ENCODE data around the gene SUMO3. TPM values are rescaled to one million over a fixed set of nuclear protein-coding genes. Genes with fewer than 3 reads are reported as not detected.

Gene SUMO3
- total and polyA plus RNA-seq, 2 donors (not counting 1 experiment from before 2014, with no cell fraction given) = 96.3 to 190 TPM

GRCh38 chr21:44780137-44780502, 37.7 kb downstream of the SUMO3 start:
- H3K36me3 ChIP-seq (ENCODE audit: control insufficient read depth, insufficient read depth, low read length) = no peaks in the 10 kb centered on the region
- no peak overlapping the region for H3K4me2 ChIP-seq (ENCODE audit: extremely low read depth, insufficient read depth, low read length)
- H3K4me3 ChIP-seq (replicated peaks in 1 of 4; ENCODE audit: control extremely low read depth in 1 of 4, insufficient read depth in 1 of 4, low read depth in 3 of 4, low read length in 4 of 4) = no peak overlapping the region
- no peak overlapping the region for H2AFZ ChIP-seq (ENCODE audit: low read length)
- no peak for TF ChIP-seq EZH2 (IDR thresholded peaks at IDR 0.05; ENCODE audit: low read length, missing control alignments)
- no peak for TF ChIP-seq CTCF (conservative IDR thresholded peaks at IDR 0.05 in 1 of 2, IDR thresholded peaks at IDR 0.05 in 1 of 2; ENCODE audit: low read depth in 1 of 2, low read length in 2 of 2)
- H3K27me3 ChIP-seq (ENCODE audit: control insufficient read depth, insufficient read depth, low read length) = no peaks in the 10 kb centered on the region
- peaks cover 11% of the 10 kb centered on the region for H3K79me2 ChIP-seq (ENCODE audit: control insufficient read depth, insufficient read depth, low read length)
- H3K9me3 ChIP-seq (ENCODE audit: control insufficient read depth, insufficient read depth, low read depth, low read length) = no peaks in the 10 kb centered on the region
- no peak for DNase-seq (ENCODE audit: low read depth in 2 of 2)
- H3K9ac ChIP-seq (ENCODE audit: insufficient read depth, low read length) = no peak overlapping the region
- H4K20me1 ChIP-seq (ENCODE audit: control insufficient read depth, extremely low read depth, insufficient read depth, low read length) = no peaks in the 10 kb centered on the region
- no peak overlapping the region for H3K27ac ChIP-seq (ENCODE audit: insufficient read depth, low read length)
- H3K4me1 ChIP-seq (ENCODE audit: control insufficient read depth, extremely low read depth, insufficient read depth, low read length) = no peaks in the 10 kb centered on the region

- Histone ChIP-seq H2AFZ (ENCODE audit: low read length) (no peak overlapping the region), H4K20me1 (ENCODE audit: control insufficient read depth, extremely low read depth, insufficient read depth, low read length) (no peaks in the 10 kb centered on the region), H3K9me3 (ENCODE audit: control insufficient read depth, insufficient read depth, low read depth, low read length) (no peaks in the 10 kb centered on the region), H3K79me2 (ENCODE audit: control insufficient read depth, insufficient read depth, low read length) (peaks cover 7% of the 10 kb centered on the region), H3K4me1 (ENCODE audit: control insufficient read depth, extremely low read depth, insufficient read depth, low read length) (no peaks in the 10 kb centered on the region), H3K4me2 (ENCODE audit: extremely low read depth, insufficient read depth, low read length) (no peak overlapping the region), H3K27ac (ENCODE audit: insufficient read depth, low read length) (no peak overlapping the region), H3K27me3 (ENCODE audit: control insufficient read depth, insufficient read depth, low read length) (no peaks in the 10 kb centered on the region), H3K36me3 (ENCODE audit: control insufficient read depth, insufficient read depth, low read length) (peaks cover 4% of the 10 kb centered on the region), H3K4me3 (replicated peaks in 1 of 4; ENCODE audit: control extremely low read depth in 1 of 4, insufficient read depth in 1 of 4, low read depth in 3 of 4, low read length in 4 of 4) (no peak overlapping the region), H3K9ac (ENCODE audit: insufficient read depth, low read length) (no peak overlapping the region)
- TF ChIP-seq CTCF (conservative IDR thresholded peaks at IDR 0.05 in 1 of 2, IDR thresholded peaks at IDR 0.05 in 1 of 2; ENCODE audit: low read depth in 1 of 2, low read length in 2 of 2) (no peak), EZH2 (IDR thresholded peaks at IDR 0.05; ENCODE audit: low read length, missing control alignments) (no peak)
- peak in 1 of 2 donors; percentile 44 for DNase-seq (ENCODE audit: low read depth in 2 of 2)
Observed at GRCh38 chr21:44779417-44780136, 38.3 kb downstream of the SUMO3 start.

- TF ChIP-seq EZH2 (IDR thresholded peaks at IDR 0.05; ENCODE audit: low read length, missing control alignments) (no peak), CTCF (conservative IDR thresholded peaks at IDR 0.05 in 1 of 2, IDR thresholded peaks at IDR 0.05 in 1 of 2; ENCODE audit: low read depth in 1 of 2, low read length in 2 of 2) (no peak)
- Histone ChIP-seq H3K9ac (ENCODE audit: insufficient read depth, low read length) (no peak overlapping the region), H3K4me2 (ENCODE audit: extremely low read depth, insufficient read depth, low read length) (no peak overlapping the region), H4K20me1 (ENCODE audit: control insufficient read depth, extremely low read depth, insufficient read depth, low read length) (no peaks in the 10 kb centered on the region), H3K36me3 (ENCODE audit: control insufficient read depth, insufficient read depth, low read length) (peaks cover 6% of the 10 kb centered on the region), H3K27me3 (ENCODE audit: control insufficient read depth, insufficient read depth, low read length) (no peaks in the 10 kb centered on the region), H3K27ac (ENCODE audit: insufficient read depth, low read length) (no peak overlapping the region), H2AFZ (ENCODE audit: low read length) (no peak overlapping the region), H3K4me3 (replicated peaks in 1 of 4; ENCODE audit: control extremely low read depth in 1 of 4, insufficient read depth in 1 of 4, low read depth in 3 of 4, low read length in 4 of 4) (no peak overlapping the region), H3K4me1 (ENCODE audit: control insufficient read depth, extremely low read depth, insufficient read depth, low read length) (no peaks in the 10 kb centered on the region), H3K79me2 (ENCODE audit: control insufficient read depth, insufficient read depth, low read length) (peaks cover 7% of the 10 kb centered on the region), H3K9me3 (ENCODE audit: control insufficient read depth, insufficient read depth, low read depth, low read length) (no peaks in the 10 kb centered on the region)
- DNase-seq (ENCODE audit: low read depth in 2 of 2) = no peak
Observed at GRCh38 chr21:44778983-44779382, 38.9 kb downstream of the SUMO3 start.

All from fibroblast of lung (primary cell).